GM12872 (cell line): ENCODE results near the gene GATAD2B.

Experiments used
- CTCF ChIP-seq: IDR thresholded peaks from 3 replicates; pipeline ENCODE4 v1.5.1; 2011; ENCODE audit warnings: low read depth, mild to moderate bottlenecking, low read length, moderate library complexity; ENCODE audit not compliant: insufficient read depth

GATAD2B gene

DNA sequence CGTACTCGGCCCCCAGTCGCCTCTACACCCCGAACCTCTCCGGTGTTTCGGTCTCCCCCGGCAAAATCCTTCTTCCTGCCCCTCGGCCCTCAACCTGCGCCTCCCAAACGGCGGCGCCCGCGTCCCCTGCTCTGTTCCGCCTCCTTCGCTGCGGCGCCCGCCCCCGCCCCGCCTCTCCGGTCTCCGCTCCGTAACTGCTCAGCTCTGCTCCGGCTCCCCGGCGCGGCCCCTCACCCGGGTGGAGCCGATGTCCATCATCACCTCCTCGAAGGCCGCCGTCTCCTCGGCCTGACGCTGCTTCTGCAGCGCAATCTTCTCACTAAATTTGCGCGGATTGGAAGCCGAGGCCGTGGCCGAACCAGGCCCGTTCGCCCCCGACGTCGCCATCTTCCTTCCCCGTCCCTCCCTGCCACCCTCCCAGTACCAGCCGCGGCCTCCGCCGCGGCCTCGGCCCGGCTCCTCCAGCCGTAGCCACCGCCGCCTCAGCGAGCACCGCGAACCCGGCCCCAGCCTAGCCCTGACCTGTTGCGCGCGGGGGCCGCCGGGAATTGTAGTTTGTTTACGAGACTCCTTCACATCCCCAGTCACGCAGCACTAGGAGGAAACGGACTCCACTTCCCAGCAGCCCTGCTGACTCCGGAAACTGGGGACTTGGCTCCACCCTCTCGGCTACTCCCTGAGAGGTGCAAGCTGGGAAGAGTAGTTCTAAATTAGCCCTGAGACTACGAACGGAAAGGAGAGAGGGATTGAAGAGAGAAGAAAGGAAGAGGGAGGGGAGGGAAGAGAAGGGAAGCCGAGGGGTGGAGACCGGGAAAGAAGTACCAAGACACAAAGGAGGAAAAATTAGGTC lies 35.6 kb upstream of the GATAD2B start, which contains the start of gene CRTC2:
Gene CRTC2 (minus strand): TSS at position 502 of the 850 bp plus-strand sequence. CDS start 115 bp downstream, at position 387.
- no peak for TF ChIP-seq CTCF

- TF ChIP-seq CTCF = no peak
These were observed 35.0 kb upstream of the GATAD2B start for GRCh38 chr1:153957744-153958110.

DNA sequence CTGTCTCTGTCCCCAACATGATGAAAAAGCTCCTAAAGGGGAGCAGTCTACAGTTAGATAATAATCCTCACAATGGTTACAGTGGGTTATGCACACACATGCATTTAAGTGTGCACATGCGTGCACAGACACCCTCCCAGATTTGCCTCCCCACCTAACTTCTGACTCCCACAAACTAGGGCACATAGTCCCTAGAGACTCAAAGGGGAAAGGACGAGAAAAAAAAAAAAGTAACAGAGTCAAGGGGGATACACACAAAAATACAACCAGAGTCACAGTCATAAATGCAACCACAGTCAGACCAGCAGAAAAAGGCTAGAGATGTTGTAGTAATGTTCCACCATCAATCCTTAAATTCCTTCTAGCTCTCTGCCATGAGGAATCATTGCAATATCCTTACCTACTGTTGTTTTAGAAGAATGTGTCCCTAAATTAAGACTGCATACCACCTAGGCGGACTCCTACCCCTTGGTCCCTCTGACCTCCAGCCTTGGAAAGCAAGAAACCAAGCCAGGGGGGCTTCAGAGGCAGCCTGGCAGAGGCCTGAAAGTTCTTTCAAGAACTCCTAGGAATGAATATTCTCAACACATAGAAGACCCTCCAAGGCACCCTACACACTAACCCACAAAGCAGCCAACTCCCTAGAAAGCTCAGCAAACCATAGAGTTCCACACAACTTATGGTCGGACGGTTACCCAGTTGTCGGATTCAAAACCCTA lies 34.4 kb upstream of the GATAD2B start:
- TF ChIP-seq CTCF = no peak

DNA sequence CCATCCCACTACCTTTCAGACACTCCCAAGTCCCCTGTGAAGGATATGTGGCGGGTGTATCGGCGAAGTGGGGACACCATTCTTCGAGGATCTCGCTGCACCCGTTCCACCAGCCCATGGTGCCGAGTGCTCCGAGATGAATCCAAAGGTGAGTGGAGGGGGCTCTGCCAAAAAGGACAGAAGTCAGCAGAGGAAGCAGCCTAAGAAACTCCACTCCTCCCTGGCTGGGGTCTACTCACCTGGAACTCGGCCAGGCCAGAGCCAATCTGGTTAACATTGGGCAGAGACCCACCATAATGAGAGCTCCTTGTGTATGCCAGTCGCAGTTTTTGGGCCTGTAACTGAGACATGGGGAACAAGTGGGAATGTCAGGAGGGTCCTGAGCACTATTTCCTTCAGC lies 32.1 kb upstream of the GATAD2B start:
- no peak for TF ChIP-seq CTCF

- TF ChIP-seq CTCF = no peak
These were observed 31.1 kb upstream of the GATAD2B start for GRCh38 chr1:153953859-153954365.

DNA sequence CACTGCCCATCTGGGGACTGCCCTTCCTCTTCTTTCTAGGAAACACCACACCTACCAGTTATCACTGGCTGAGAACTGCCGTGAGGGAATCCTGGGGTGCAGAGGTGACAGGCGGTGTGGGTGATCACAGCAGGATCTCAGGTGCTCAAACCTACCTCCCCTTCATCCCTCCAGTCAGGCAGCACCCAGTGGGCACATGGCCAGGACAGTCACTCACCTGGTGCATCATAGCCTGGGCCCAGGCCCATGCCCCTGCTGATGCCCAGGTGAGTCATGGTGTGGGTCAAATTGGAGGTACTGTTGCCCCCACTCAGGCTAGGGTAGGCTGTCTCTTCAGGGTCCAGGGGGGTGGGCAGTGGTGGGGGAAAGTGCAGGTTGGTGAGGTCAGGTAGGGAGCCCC lies 29.0 kb upstream of the GATAD2B start:
- TF ChIP-seq CTCF = no peak

- TF ChIP-seq CTCF = no peak
These were observed 28.4 kb upstream of the GATAD2B start for GRCh38 chr1:153951183-153951582.
